AG04450 (cell line): ENCODE results near the gene SLC7A11. TPM values are rescaled to one million over a fixed set of nuclear protein-coding genes. Genes with fewer than 3 reads are reported as not detected.
"Not testable (repeated sequence)": the region's sequence is repeated elsewhere in the genome, so short reads cannot be mapped to it uniquely, and the experiment has no call there.

ENCODE experiments used
- CTCF ChIA-PET: fragments of 300-600, 350-600 bp; formaldehyde crosslinking; extraction: SDS; loops from one replicate; lab custom pipeline; 2022; ENCODE audit warnings: antibody characterized with exemption, inconsistent platforms; lab: Charles Lee
- POLR2A ChIA-PET: fragments of 350-600 bp; formaldehyde crosslinking; extraction: SDS; loops from one replicate; lab custom pipeline; 2021; ENCODE audit warnings: antibody characterized with exemption, inconsistent platforms; lab: Yijun Ruan, JAX
- DNase-seq: peaks from one replicate; pipeline ENCODE4 v3.0.0-alpha.2; 2011; ENCODE audit warnings: low read depth, low spot score
- H3K27ac ChIP-seq: one replicate; pipeline ENCODE4 v1.5.1; 2012; ENCODE audit warnings: low read depth, low read length, control low read depth
- H3K27me3 ChIP-seq: one replicate; pipeline ENCODE4 v1.6.0; 2012; ENCODE audit warnings: low read length; ENCODE audit not compliant: control insufficient read depth, insufficient read depth
- H3K4me3 ChIP-seq: 2 replicates; pipeline ENCODE4 v1.5.1; 2011; ENCODE audit warnings: mild to moderate bottlenecking, low read depth, low read length, control low read depth
- H3K9me3 ChIP-seq: 2 replicates; pipeline ENCODE4 v1.5.1; 2012; ENCODE audit warnings: low read length; ENCODE audit not compliant: control insufficient read depth, insufficient read depth
- polyA plus RNA-seq: library from polyadenylated mRNA; depleted of rRNA; stranded (reverse); fragments of >200 nt; gene quantifications from 2 replicates; pipeline ENCODE4 v1.2.3, GENCODE V29; 2011
- TF ChIP-seq, protein P1 (sequence below): IDR thresholded peaks from 2 replicates; pipeline ENCODE4 v1.5.1; 2011; ENCODE audit warnings: low read depth, low read length, control low read depth, inconsistent platforms

Gene SLC7A11
- polyA plus RNA-seq, 1 experiment: 80.5 TPM

DNA sequence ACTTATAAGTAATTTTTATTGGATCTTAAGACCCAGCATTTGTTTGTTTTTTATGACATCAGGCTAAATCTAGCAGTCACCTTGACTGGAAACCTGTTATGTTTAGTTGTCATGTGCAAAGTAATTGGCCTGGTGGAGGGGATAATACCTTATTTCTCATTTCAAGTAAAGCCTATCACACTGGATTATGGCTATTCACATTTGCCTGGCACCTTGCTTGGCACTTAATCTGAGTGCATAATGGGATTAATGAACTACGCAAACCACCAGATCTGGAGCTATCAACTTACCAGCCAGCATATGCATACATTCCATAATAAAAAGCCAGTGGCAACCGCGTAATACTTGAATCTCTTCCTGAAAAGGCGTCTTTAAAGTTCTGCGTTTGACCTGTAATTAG lies 23.2 kb downstream of the SLC7A11 start:
- CTCF ChIA-PET: no interaction called here
- POLR2A ChIA-PET: no interaction called here
- DNase-seq: no peak
- Histone ChIP-seq H3K27me3 (no peaks in the 10 kb centered on the region), H3K27ac (no peak overlapping the region), H3K9me3 (no peaks in the 10 kb centered on the region), H3K4me3 (no peak overlapping the region)
- TF ChIP-seq, protein P1, sequence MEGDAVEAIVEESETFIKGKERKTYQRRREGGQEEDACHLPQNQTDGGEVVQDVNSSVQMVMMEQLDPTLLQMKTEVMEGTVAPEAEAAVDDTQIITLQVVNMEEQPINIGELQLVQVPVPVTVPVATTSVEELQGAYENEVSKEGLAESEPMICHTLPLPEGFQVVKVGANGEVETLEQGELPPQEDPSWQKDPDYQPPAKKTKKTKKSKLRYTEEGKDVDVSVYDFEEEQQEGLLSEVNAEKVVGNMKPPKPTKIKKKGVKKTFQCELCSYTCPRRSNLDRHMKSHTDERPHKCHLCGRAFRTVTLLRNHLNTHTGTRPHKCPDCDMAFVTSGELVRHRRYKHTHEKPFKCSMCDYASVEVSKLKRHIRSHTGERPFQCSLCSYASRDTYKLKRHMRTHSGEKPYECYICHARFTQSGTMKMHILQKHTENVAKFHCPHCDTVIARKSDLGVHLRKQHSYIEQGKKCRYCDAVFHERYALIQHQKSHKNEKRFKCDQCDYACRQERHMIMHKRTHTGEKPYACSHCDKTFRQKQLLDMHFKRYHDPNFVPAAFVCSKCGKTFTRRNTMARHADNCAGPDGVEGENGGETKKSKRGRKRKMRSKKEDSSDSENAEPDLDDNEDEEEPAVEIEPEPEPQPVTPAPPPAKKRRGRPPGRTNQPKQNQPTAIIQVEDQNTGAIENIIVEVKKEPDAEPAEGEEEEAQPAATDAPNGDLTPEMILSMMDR: no peak

DNA sequence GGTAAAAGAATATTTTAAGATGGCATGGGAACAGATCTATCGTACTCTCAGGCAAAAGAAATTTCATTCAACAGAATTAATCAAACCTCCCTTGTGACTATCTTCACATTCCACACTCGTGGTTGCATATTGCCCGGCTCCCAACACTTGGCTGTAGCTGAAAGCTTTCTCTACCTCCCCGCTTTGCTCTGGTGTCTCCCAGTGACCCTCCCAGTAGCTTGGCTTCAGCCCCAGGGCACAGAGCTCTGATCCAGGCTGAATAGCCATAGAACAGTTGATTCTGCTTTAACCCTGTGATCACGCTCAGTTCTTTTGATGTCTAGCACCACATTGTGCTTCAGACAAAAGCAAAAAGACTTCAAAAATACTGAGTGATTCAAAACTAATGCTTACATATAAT lies 24.6 kb downstream of the SLC7A11 start:
- TF ChIP-seq, protein P1: no peak
- no peak for DNase-seq
- H3K4me3 ChIP-seq: no peak overlapping the region
- CTCF ChIA-PET: interaction anchor here (0.5 to 1.7 kb wide), 2 partner anchors 32 to 359 kb away, joined by 3 to 4 read pairs; no protein-coding TSS in a partner anchor
- POLR2A ChIA-PET: no interaction called here
- no peaks in the 10 kb centered on the region for H3K9me3 ChIP-seq
- H3K27me3 ChIP-seq: no peaks in the 10 kb centered on the region
- H3K27ac ChIP-seq: no peak overlapping the region

DNA sequence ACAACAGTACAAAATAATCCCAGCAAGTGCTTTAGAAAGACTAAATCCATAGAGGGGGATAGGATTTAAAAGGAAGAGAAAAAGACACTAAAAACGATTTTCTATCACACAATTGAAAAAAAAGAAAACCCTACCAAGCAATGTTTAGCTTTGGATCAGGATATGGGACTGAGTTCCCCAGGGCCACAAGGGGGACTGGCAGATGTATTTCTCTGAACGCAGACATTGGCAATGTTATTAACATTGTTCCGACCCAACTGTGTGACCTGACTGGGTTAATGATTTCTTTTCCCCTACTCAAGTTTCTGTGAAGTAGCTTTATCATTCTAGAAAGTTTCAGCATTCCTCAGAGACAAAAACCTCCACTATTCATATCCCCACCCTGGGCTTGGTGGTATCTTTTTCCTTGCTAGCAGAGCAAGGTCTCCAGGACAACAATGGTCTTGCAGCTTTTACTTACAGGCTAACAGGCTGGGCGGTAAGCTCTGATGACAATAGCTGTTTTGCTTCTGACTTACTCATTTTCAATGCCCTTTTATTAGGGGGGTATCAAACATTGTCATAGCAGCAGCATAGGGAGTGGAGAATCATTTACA lies 25.8 kb downstream of the SLC7A11 start:
- no peak for DNase-seq
- ChIA-PET CTCF (no interaction called here), POLR2A (no interaction called here)
- no peak overlapping the region for H3K4me3 ChIP-seq
- H3K27ac ChIP-seq: no peak overlapping the region
- TF ChIP-seq, protein P1: no peak
- H3K9me3 ChIP-seq: no peaks in the 10 kb centered on the region
- no peaks in the 10 kb centered on the region for H3K27me3 ChIP-seq

- H3K9me3 ChIP-seq, POLR2A ChIA-PET, H3K27me3 ChIP-seq, CTCF ChIA-PET, DNase-seq, H3K27ac ChIP-seq, H3K4me3 ChIP-seq: not testable (repeated sequence)
Observed at GRCh38 chr4:138210576-138210975, 31.6 kb downstream of the SLC7A11 start.

- no peak overlapping the region for H3K27ac ChIP-seq
- no peak for DNase-seq
- ChIA-PET CTCF (no interaction called here), POLR2A (no interaction called here)
- TF ChIP-seq, protein P1: no peak
- no peak overlapping the region for H3K4me3 ChIP-seq
- H3K27me3 ChIP-seq: no peaks in the 10 kb centered on the region
- H3K9me3 ChIP-seq: no peaks in the 10 kb centered on the region
Observed at GRCh38 chr4:138209094-138209493, 33.1 kb downstream of the SLC7A11 start.
